CD4-positive, alpha-beta memory T cell (primary cell): Measurements from ENCODE around the gene CRP. TPM values are rescaled to one million over a fixed set of nuclear protein-coding genes. Genes with fewer than 3 reads are reported as not detected.
"Not testable (repeated sequence)": the region's sequence is repeated elsewhere in the genome, so short reads cannot be mapped to it uniquely, and the experiment has no call there.

Source experiments
- CTCF ChIA-PET: fragments of 350-600 bp; sonication (Branson Sonifier 250); formaldehyde crosslinking; loops from one replicate; lab custom pipeline; 2021; ENCODE audit warnings: inconsistent platforms; ENCODE audit not compliant: partially characterized antibody; lab: Charles Lee
- POLR2A ChIA-PET: fragments of 350-600 bp; sonication (Branson Sonifier 250); formaldehyde crosslinking; loops from one replicate; lab custom pipeline; 2021; ENCODE audit not compliant: partially characterized antibody; lab: Charles Lee
- DNase-seq, 5 donors: peaks; one replicate each; pipeline versions ENCODE4 v3.0.0 to v3.0.0-alpha.2; 2020 to 2022; ENCODE audit warnings: mixed read lengths in 1 of 5
- H3K27ac ChIP-seq: one replicate; pipeline ENCODE4 v1.7.0; 2013; ENCODE audit warnings: low read depth, low read length
- H3K27me3 ChIP-seq: 2 replicates; pipeline ENCODE4 v1.7.0; 2013; ENCODE audit warnings: mild to moderate bottlenecking, low read length, moderate library complexity; ENCODE audit not compliant: insufficient read depth
- H3K36me3 ChIP-seq: 2 replicates; pipeline ENCODE4 v1.7.0; 2013; ENCODE audit warnings: mild to moderate bottlenecking, low read length, moderate library complexity; ENCODE audit not compliant: insufficient read depth
- H3K4me1 ChIP-seq: 2 replicates; pipeline ENCODE4 v1.7.0; 2013; ENCODE audit warnings: mild to moderate bottlenecking, low read length, moderate library complexity; ENCODE audit not compliant: insufficient read depth
- H3K4me3 ChIP-seq, 2 donors: one replicate each; pipeline ENCODE4 v1.7.0; 2013; ENCODE audit warnings: low read length in 2 of 2, mild to moderate bottlenecking in 1 of 2
- H3K9me3 ChIP-seq, 2 donors: one replicate each; pipeline ENCODE4 v1.7.0; 2013; ENCODE audit warnings: low read length in 2 of 2, control low read depth in 1 of 2; ENCODE audit not compliant: control insufficient read depth in 1 of 2
- H3K27ac Mint-ChIP-seq, 7 donors: one replicate each; pipeline ENCODE4 v1.8.0; 2020 to 2021; ENCODE audit warnings: mixed read lengths in 7 of 7, mild to moderate bottlenecking in 6 of 7, inconsistent platforms in 3 of 7, moderate library complexity in 3 of 7
- H3K27me3 Mint-ChIP-seq, 2 donors: one replicate each; pipeline ENCODE4 v1.8.0; 2020 to 2021; ENCODE audit warnings: mixed read lengths in 2 of 2
- H3K36me3 Mint-ChIP-seq, 2 donors: one replicate each; pipeline ENCODE4 v1.8.0; 2020 to 2021; ENCODE audit warnings: mixed read lengths in 2 of 2, inconsistent platforms in 1 of 2, mild to moderate bottlenecking in 1 of 2
- H3K4me1 Mint-ChIP-seq, 4 donors: one replicate each; pipeline ENCODE4 v1.8.0; 2020 to 2021; ENCODE audit warnings: mixed read lengths in 4 of 4, mild to moderate bottlenecking in 1 of 4
- H3K4me3 Mint-ChIP-seq, 8 donors: one replicate each; pipeline ENCODE4 v1.8.0; 2020 to 2021; ENCODE audit warnings: mixed read lengths in 8 of 8, mild to moderate bottlenecking in 7 of 8, moderate library complexity in 6 of 8, inconsistent platforms in 3 of 8
- H3K9me3 Mint-ChIP-seq, 8 donors: one replicate each; pipeline ENCODE4 v1.8.0; 2020 to 2021; ENCODE audit warnings: mixed read lengths in 8 of 8, mild to moderate bottlenecking in 5 of 8, inconsistent platforms in 3 of 8, moderate library complexity in 1 of 8
- intact Hi-C: fragments of 100-400 bp; cut with micrococcal nuclease; formaldehyde crosslinking; loops from one replicate; pipeline ENCODE4 v1.15.1; 2023
- polyA plus RNA-seq, 2 donors: library from polyadenylated mRNA; unstranded; fragments of 300-500 nt; fragmentation: Illumina TruSeq; gene quantifications; one replicate each; pipeline ENCODE4 v1.2.3, GENCODE V29; 2021
- total RNA-seq, 2 experiments: library from RNA; stranded (reverse); gene quantifications; one replicate each; pipeline ENCODE4 v1.2.3, GENCODE V29; 2021

The CRP gene
- total and polyA plus RNA-seq, 4 experiments from 2014 or later: not detected

- Mint-ChIP-seq H3K27me3 (peaks cover 7 to 10% of the 10 kb centered on the region in 2 donors), H3K4me3 (no peak overlapping the region), H3K4me1 (no peaks in the 10 kb centered on the region), H3K36me3 (no peaks in the 10 kb centered on the region), H3K27ac (no peak overlapping the region), H3K9me3 (no peaks in the 10 kb centered on the region)
- H3K27ac ChIP-seq: no peak overlapping the region
- ChIA-PET POLR2A (no interaction called here), CTCF (no interaction called here)
- no peaks in the 10 kb centered on the region for H3K9me3 ChIP-seq
- DNase-seq: no peak
- H3K4me3 ChIP-seq: no peak overlapping the region
- no peaks in the 10 kb centered on the region for H3K4me1 ChIP-seq
- H3K36me3 ChIP-seq: no peaks in the 10 kb centered on the region
- intact Hi-C loops: no loop called here
- H3K27me3 ChIP-seq: no peaks in the 10 kb centered on the region
These were observed 36.2 kb upstream of the CRP start for GRCh38 chr1:159750621-159751020.

GRCh38 chr1:159749630-159750029 is 35.2 kb upstream of the CRP start:
- Mint-ChIP-seq H3K9me3 (no peaks in the 10 kb centered on the region), H3K4me1 (no peaks in the 10 kb centered on the region), H3K27ac (no peak overlapping the region), H3K36me3 (no peaks in the 10 kb centered on the region), H3K27me3 (peaks cover 7 to 10% of the 10 kb centered on the region in 2 donors), H3K4me3 (no peak overlapping the region)
- no peaks in the 10 kb centered on the region for H3K9me3 ChIP-seq
- H3K27me3 ChIP-seq: no peaks in the 10 kb centered on the region
- ChIA-PET POLR2A (no interaction called here), CTCF (interaction anchor here (1.2 kb wide), 1 partner anchor 141 kb away, joined by 3 read pairs; no protein-coding TSS in a partner anchor)
- no peaks in the 10 kb centered on the region for H3K4me1 ChIP-seq
- intact Hi-C loops: no loop called here
- no peak overlapping the region for H3K27ac ChIP-seq
- no peak overlapping the region for H3K4me3 ChIP-seq
- H3K36me3 ChIP-seq: no peaks in the 10 kb centered on the region
- DNase-seq: no peak

GRCh38 chr1:159748370-159748769 is 34.0 kb upstream of the CRP start:
- Mint-ChIP-seq H3K4me3 (no peak overlapping the region), H3K27me3 (peaks cover 12% of the 10 kb centered on the region in 2 donors), H3K36me3 (no peaks in the 10 kb centered on the region), H3K4me1 (no peaks in the 10 kb centered on the region), H3K9me3 (no peaks in the 10 kb centered on the region), H3K27ac (no peak overlapping the region)
- Histone ChIP-seq H3K4me1 (no peaks in the 10 kb centered on the region), H3K27me3 (no peaks in the 10 kb centered on the region), H3K9me3 (no peaks in the 10 kb centered on the region), H3K4me3 (no peak overlapping the region), H3K27ac (no peak overlapping the region), H3K36me3 (no peaks in the 10 kb centered on the region)
- ChIA-PET POLR2A (no interaction called here), CTCF (no interaction called here)
- DNase-seq: no peak
- intact Hi-C loops: no loop called here

- Histone ChIP-seq H3K27ac (no peak overlapping the region), H3K36me3 (no peaks in the 10 kb centered on the region), H3K4me1 (no peaks in the 10 kb centered on the region), H3K9me3 (no peaks in the 10 kb centered on the region), H3K4me3 (no peak overlapping the region), H3K27me3 (no peaks in the 10 kb centered on the region)
- no peak for DNase-seq
- Mint-ChIP-seq H3K27ac (no peak overlapping the region), H3K4me3 (no peak overlapping the region), H3K27me3 (peaks cover 13 to 15% of the 10 kb centered on the region in 2 donors), H3K9me3 (peaks cover 0 to 8% (median 0%) of the 10 kb centered on the region in 8 donors), H3K36me3 (no peaks in the 10 kb centered on the region), H3K4me1 (no peaks in the 10 kb centered on the region)
- POLR2A ChIA-PET: no interaction called here
- CTCF ChIA-PET: no interaction called here
- intact Hi-C loops: no loop called here
These were observed 32.3 kb upstream of the CRP start for GRCh38 chr1:159746666-159747065.

- H3K9me3 ChIP-seq: no peaks in the 10 kb centered on the region
- CTCF ChIA-PET: no interaction called here
- no peaks in the 10 kb centered on the region for H3K36me3 ChIP-seq
- H3K9me3 Mint-ChIP-seq: peaks cover 0 to 10% (median 1%) of the 10 kb centered on the region in 8 donors
- H3K27me3 Mint-ChIP-seq: peaks cover 15 to 17% of the 10 kb centered on the region in 2 donors
- POLR2A ChIA-PET: no interaction called here
- no peak for DNase-seq
- no peaks in the 10 kb centered on the region for H3K27me3 ChIP-seq
- intact Hi-C loops: no loop called here
- no peak overlapping the region for H3K27ac Mint-ChIP-seq
- no peak overlapping the region for H3K27ac ChIP-seq
- no peaks in the 10 kb centered on the region for H3K4me1 ChIP-seq
- no peaks in the 10 kb centered on the region for H3K4me1 Mint-ChIP-seq
- no peak overlapping the region for H3K4me3 ChIP-seq
- no peaks in the 10 kb centered on the region for H3K36me3 Mint-ChIP-seq
- H3K4me3 Mint-ChIP-seq: no peak overlapping the region
These were observed 29.4 kb upstream of the CRP start for GRCh38 chr1:159743651-159744410.

GRCh38 chr1:159737238-159737916 is 23.0 kb upstream of the CRP start:
- CTCF ChIA-PET: no interaction called here
- Mint-ChIP-seq H3K4me1 (no peaks in the 10 kb centered on the region), H3K9me3 (peaks cover 0 to 9% (median 3%) of the 10 kb centered on the region in 8 donors), H3K27ac (no peak overlapping the region), H3K27me3 (peaks cover 8 to 12% of the 10 kb centered on the region in 2 donors), H3K4me3 (no peak overlapping the region), H3K36me3 (no peaks in the 10 kb centered on the region)
- POLR2A ChIA-PET: no interaction called here
- no peaks in the 10 kb centered on the region for H3K36me3 ChIP-seq
- H3K4me3 ChIP-seq: no peak overlapping the region
- H3K27ac ChIP-seq: no peak overlapping the region
- H3K4me1 ChIP-seq: no peaks in the 10 kb centered on the region
- no peaks in the 10 kb centered on the region for H3K27me3 ChIP-seq
- intact Hi-C loops: no loop called here
- DNase-seq: no peak
- H3K9me3 ChIP-seq: no peaks in the 10 kb centered on the region

- POLR2A ChIA-PET, H3K4me1 Mint-ChIP-seq, CTCF ChIA-PET, DNase-seq, H3K4me1 ChIP-seq, intact Hi-C loops, H3K4me3 Mint-ChIP-seq, H3K36me3 Mint-ChIP-seq, H3K27ac ChIP-seq, H3K36me3 ChIP-seq, H3K27ac Mint-ChIP-seq, H3K9me3 ChIP-seq, H3K4me3 ChIP-seq, H3K27me3 ChIP-seq: not testable (repeated sequence)
- H3K27me3 Mint-ChIP-seq: peaks cover 8 to 23% of the 10 kb centered on the region in 2 donors
- H3K9me3 Mint-ChIP-seq: peaks cover 0 to 64% (median 46%) of the 10 kb centered on the region in 8 donors
These were observed 8.8 kb upstream of the CRP start for GRCh38 chr1:159723188-159723587.
